Gastroesophageal sphincter (tissue), 4 donors: ENCODE results near the gene DUSP18. TPM values are rescaled to one million over a fixed set of nuclear protein-coding genes. Genes with fewer than 3 reads are reported as not detected.
"Not testable (repeated sequence)": the region's sequence is repeated elsewhere in the genome, so short reads cannot be mapped to it uniquely, and the experiment has no call there.

Experiments
- ATAC-seq: fragments of 150-250 bp; one replicate; pipeline ENCODE4 v1.9.1; 2016; ENCODE audit warnings: mild to moderate bottlenecking, moderate library complexity
- H3K27ac ChIP-seq, 4 donors: fragments of 200-600 bp; sonication (generic) in 3 of 4; 1 replicate in 3 of 4; 2 replicates in 1 of 4; pipeline ENCODE4 v1.5.1; 2016 to 2019
- H3K27me3 ChIP-seq: fragments of 200-600 bp; sonication (generic); one replicate; pipeline ENCODE4 v1.5.1; 2019
- H3K36me3 ChIP-seq, 2 donors: fragments of 200-600 bp; sonication (generic); one replicate each; pipeline ENCODE4 v1.5.1; 2019; ENCODE audit warnings: control low read depth in 1 of 2
- H3K4me1 ChIP-seq, 3 donors: fragments of 200-600 bp; sonication (generic); 1 replicate in 2 of 3; 2 replicates in 1 of 3; pipeline ENCODE4 v1.5.1; 2016 to 2019; ENCODE audit warnings: control low read depth in 2 of 3
- H3K4me3 ChIP-seq, 2 donors: fragments of 200-600 bp; sonication (generic); one replicate each; pipeline ENCODE4 v1.5.1; 2019; ENCODE audit warnings: mild to moderate bottlenecking in 1 of 2, moderate library complexity in 1 of 2
- H3K9me3 ChIP-seq, 3 donors: fragments of 200-600 bp; sonication (generic); one replicate each; pipeline ENCODE4 v1.5.1; 2017 to 2019; ENCODE audit warnings: control low read depth in 2 of 3
- EP300 ChIP-seq: sonication (generic); formaldehyde crosslinking; IDR thresholded peaks from one replicate; pipeline ENCODE4 v1.6.1; 2017; ENCODE audit warnings: antibody characterized with exemption, mild to moderate bottlenecking
- POLR2A ChIP-seq, 2 donors: fragments of 450-650 bp; IDR thresholded peaks; one replicate each; pipeline ENCODE4 v1.6.1; 2017; ENCODE audit warnings: antibody characterized with exemption in 2 of 2, mild to moderate bottlenecking in 2 of 2, moderate library complexity in 1 of 2
- POLR2AphosphoS5 ChIP-seq: sonication (generic); formaldehyde crosslinking; IDR thresholded peaks from one replicate; pipeline ENCODE4 v1.6.1; 2017; ENCODE audit warnings: antibody characterized with exemption
- WGBS, 2 donors: methylation state at CpG; one replicate each; pipeline ENCODE4 v1.1.5; 2018; ENCODE audit warnings: low coverage in 1 of 2; 5-methylcytosine and 5-hydroxymethylcytosine counted together
- total RNA-seq, 4 donors: library from RNA; depleted of rRNA; stranded (reverse); fragments of >200 nt; gene quantifications; one replicate each; pipeline ENCODE4 v1.1.0, GENCODE V29; 2016
- TF ChIP-seq, protein P1 (sequence below), 4 experiments: fragments of 200-600 bp in 2 of 4; fragments of 450-650 bp in 2 of 4; sonication (generic) in 1 of 4; IDR thresholded peaks; one replicate each; pipeline ENCODE4 v1.5.1; 2017 to 2019; ENCODE audit warnings: antibody characterized with exemption in 4 of 4, mild to moderate bottlenecking in 2 of 4, moderate library complexity in 2 of 4

The DUSP18 gene
- total RNA-seq, 4 donors from 2014 or later = 6.5 to 13.2 (median 8.7) TPM

DNA sequence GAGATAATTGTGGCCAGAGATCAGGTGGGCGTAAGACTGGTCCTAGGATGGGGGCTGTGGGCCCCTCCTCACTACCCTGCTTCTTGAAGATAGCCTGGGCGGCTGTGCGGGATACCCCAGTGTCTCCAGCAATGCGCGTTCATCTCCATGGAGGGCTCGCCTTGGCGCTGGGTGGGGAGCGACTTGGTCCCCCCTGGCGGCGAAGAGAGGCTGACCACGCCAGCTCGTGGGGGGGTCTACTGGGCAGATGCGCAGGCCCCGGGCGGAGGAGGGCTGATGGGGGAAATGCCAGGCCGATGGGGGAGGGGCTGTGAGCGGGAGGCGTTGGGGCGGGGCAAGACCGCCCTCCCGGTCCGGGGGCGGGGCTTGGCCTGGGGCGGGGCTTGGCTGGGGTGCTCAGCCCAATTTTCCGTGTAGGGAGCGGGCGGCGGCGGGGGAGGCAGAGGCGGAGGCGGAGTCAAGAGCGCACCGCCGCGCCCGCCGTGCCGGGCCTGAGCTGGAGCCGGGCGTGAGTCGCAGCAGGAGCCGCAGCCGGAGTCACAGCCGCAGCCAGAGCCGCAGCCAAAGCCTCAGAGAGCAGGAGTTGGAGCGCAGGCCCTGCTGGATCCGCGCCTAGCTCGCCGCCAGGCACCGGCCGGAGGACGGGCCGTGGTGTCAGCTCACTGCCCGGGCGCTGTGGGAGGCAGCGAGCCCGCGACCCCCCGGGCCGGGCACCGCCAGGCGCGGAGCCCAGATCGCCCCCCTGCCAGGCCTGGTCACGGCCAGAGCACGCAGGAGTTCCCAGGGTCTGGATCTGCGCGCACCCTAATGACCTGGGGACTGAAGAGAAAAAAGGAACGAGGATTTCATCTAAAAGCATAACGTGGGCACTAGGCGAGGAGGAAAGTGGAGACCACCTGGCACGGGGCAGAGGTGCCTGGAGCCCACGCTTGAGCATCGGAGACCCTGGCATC is 32.1 kb downstream of the DUSP18 start, which contains the start of gene SLC35E4:
SLC35E4 (plus strand) TSS at position 509 of the 953 bp plus-strand sequence. CDS start 670 bp downstream, outside the sequence.
- H3K36me3 ChIP-seq = no peaks in the 10 kb centered on the region

GRCh38 chr22:30634471-30635233 is 33.0 kb downstream of the DUSP18 start:
- Histone ChIP-seq H3K4me1 (peaks cover 0 to 47% (median 28%) of the 10 kb centered on the region in 3 donors), H3K9me3 (no peaks in the 10 kb centered on the region), H3K27me3 (no peaks in the 10 kb centered on the region), H3K4me3 (peak overlapping the region; percentile 70 to 80), H3K27ac (peak overlapping the region; percentile 70 to 95 (median 94)), H3K36me3 (no peaks in the 10 kb centered on the region)
- TF ChIP-seq EP300 (no peak), POLR2A (IDR thresholded peaks at IDR 0.05) (no peak), POLR2AphosphoS5 (peak; percentile 22)
- TF ChIP-seq, protein P1, sequence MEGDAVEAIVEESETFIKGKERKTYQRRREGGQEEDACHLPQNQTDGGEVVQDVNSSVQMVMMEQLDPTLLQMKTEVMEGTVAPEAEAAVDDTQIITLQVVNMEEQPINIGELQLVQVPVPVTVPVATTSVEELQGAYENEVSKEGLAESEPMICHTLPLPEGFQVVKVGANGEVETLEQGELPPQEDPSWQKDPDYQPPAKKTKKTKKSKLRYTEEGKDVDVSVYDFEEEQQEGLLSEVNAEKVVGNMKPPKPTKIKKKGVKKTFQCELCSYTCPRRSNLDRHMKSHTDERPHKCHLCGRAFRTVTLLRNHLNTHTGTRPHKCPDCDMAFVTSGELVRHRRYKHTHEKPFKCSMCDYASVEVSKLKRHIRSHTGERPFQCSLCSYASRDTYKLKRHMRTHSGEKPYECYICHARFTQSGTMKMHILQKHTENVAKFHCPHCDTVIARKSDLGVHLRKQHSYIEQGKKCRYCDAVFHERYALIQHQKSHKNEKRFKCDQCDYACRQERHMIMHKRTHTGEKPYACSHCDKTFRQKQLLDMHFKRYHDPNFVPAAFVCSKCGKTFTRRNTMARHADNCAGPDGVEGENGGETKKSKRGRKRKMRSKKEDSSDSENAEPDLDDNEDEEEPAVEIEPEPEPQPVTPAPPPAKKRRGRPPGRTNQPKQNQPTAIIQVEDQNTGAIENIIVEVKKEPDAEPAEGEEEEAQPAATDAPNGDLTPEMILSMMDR (IDR thresholded peaks at IDR 0.05) = peak in 3 of 4 experiments; percentile 95 to 98 (median 98)
- peak; percentile 71 for ATAC-seq
- WGBS, 2 donors = 22% methylated on average over 8 of the region's 29 CpGs; no CpG with 5 or more reads in 1 of the 2 donors

More for the DNA sequence above, 32.1 kb downstream of the DUSP18 start, which contains the start of gene SLC35E4:
- no peaks in the 10 kb centered on the region for H3K9me3 ChIP-seq
- WGBS, 2 donors = 0% methylated on average over 6 of the region's 75 CpGs; no CpG with 5 or more reads in 1 of the 2 donors
- peak within 1 kb of the TSS; percentile 70 to 80 for H3K4me3 ChIP-seq
- ATAC-seq = peak; percentile 94
- TF ChIP-seq POLR2A (IDR thresholded peaks at IDR 0.05) (peak; percentile 78 to 81), POLR2AphosphoS5 (peak; percentile 68), EP300 (no peak)
- TF ChIP-seq, protein P1 (IDR thresholded peaks at IDR 0.05) = peak in 2 of 4 experiments; percentile 41 to 44
- no peaks in the 10 kb centered on the region for H3K27me3 ChIP-seq
- H3K27ac ChIP-seq = peak within 1 kb of the TSS; percentile 77 to 95 (median 94)
- H3K4me1 ChIP-seq = peaks cover 0 to 50% (median 28%) of the 10 kb centered on the region in 3 donors

- ATAC-seq, H3K27ac ChIP-seq, H3K4me3 ChIP-seq, H3K9me3 ChIP-seq, H3K27me3 ChIP-seq, H3K36me3 ChIP-seq: not testable (repeated sequence)
- peaks cover 0 to 24% (median 10%) of the 10 kb centered on the region in 3 donors for H3K4me1 ChIP-seq
- no CpG with 5 or more reads among the region's 31 CpGs for WGBS, 2 donors
These were observed 36.2 kb downstream of the DUSP18 start for GRCh38 chr22:30631469-30631868.

- H3K4me1 ChIP-seq = no peaks in the 10 kb centered on the region
- no peak for TF ChIP-seq POLR2AphosphoS5
- no peak for TF ChIP-seq EP300
- no peak for TF ChIP-seq POLR2A (IDR thresholded peaks at IDR 0.05)
- TF ChIP-seq, protein P1 (IDR thresholded peaks at IDR 0.05) = no peak
- whole genome bisulfite sequencing, 2 donors = 72 to 90% methylated on average over 2 to 4 of the region's 4 CpGs
- H3K27ac ChIP-seq = no peak overlapping the region
- H3K4me3 ChIP-seq = no peak overlapping the region
- H3K9me3 ChIP-seq = no peaks in the 10 kb centered on the region
- no peak for ATAC-seq
- H3K36me3 ChIP-seq = peaks cover 0 to 17% of the 10 kb centered on the region in 2 donors
- H3K27me3 ChIP-seq = no peaks in the 10 kb centered on the region
These were observed 39.2 kb downstream of the DUSP18 start for GRCh38 chr22:30628491-30628890.

GRCh38 chr22:30627471-30627870 is 40.2 kb downstream of the DUSP18 start:
- Histone ChIP-seq H3K27ac (no peak overlapping the region), H3K4me3 (no peak overlapping the region), H3K27me3 (no peaks in the 10 kb centered on the region), H3K9me3 (no peaks in the 10 kb centered on the region), H3K4me1 (no peaks in the 10 kb centered on the region), H3K36me3 (peaks cover 0 to 26% of the 10 kb centered on the region in 2 donors)
- no peak for TF ChIP-seq POLR2A (IDR thresholded peaks at IDR 0.05)
- no peak for TF ChIP-seq EP300
- no peak for TF ChIP-seq POLR2AphosphoS5
- TF ChIP-seq, protein P1 (IDR thresholded peaks at IDR 0.05) = no peak
- ATAC-seq = no peak
- 80 to 83% methylated on average over 1 to 3 of the region's 5 CpGs for WGBS, 2 donors
